ENCODE data around the gene GANAB. TPM values are rescaled to one million over a fixed set of nuclear protein-coding genes. Genes with fewer than 3 reads are reported as not detected.

The GANAB gene
- total and polyA plus RNA-seq, 8 donors = 88.1 to 210 (median 141) TPM

- Histone ChIP-seq H3K4me3 (peak within 1 kb of the TSS; percentile 48 to 79 (median 72)), H3K9me3 (no peaks in the 10 kb centered on the region), H3K27ac (peak within 1 kb of the TSS; percentile 51 to 84 (median 80)), H3K36me3 (no peaks in the 10 kb centered on the region), H3K27me3 (no peaks in the 10 kb centered on the region), H3K4me1 (peaks cover 0 to 32% (median 12%) of the 10 kb centered on the region in 3 donors)
- intact Hi-C loops (cut with DNase I) = no loop called here
- DNase-seq (peak; percentile 92 to 98 (median 96)), FAIRE-seq (no peak), ATAC-seq (peak; percentile 94 to 98 (median 96))
- TF ChIP-seq, protein P1, sequence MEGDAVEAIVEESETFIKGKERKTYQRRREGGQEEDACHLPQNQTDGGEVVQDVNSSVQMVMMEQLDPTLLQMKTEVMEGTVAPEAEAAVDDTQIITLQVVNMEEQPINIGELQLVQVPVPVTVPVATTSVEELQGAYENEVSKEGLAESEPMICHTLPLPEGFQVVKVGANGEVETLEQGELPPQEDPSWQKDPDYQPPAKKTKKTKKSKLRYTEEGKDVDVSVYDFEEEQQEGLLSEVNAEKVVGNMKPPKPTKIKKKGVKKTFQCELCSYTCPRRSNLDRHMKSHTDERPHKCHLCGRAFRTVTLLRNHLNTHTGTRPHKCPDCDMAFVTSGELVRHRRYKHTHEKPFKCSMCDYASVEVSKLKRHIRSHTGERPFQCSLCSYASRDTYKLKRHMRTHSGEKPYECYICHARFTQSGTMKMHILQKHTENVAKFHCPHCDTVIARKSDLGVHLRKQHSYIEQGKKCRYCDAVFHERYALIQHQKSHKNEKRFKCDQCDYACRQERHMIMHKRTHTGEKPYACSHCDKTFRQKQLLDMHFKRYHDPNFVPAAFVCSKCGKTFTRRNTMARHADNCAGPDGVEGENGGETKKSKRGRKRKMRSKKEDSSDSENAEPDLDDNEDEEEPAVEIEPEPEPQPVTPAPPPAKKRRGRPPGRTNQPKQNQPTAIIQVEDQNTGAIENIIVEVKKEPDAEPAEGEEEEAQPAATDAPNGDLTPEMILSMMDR (IDR thresholded peaks at IDR 0.05) = no peak
- WGBS, 2 donors = 0 to 1% methylated on average over 42 to 47 of the region's 47 CpGs
Observed at GRCh38 chr11:62665075-62665598, 18.7 kb upstream of the GANAB start, which contains the start of the genes C11orf98 and CSKMT. C11orf98 (minus strand) TSS chr11:62665210; CDS start chr11:62665169, 41 bp downstream. CSKMT (plus strand) TSS chr11:62665312; CDS start chr11:62665880, 568 bp downstream.

DNA sequence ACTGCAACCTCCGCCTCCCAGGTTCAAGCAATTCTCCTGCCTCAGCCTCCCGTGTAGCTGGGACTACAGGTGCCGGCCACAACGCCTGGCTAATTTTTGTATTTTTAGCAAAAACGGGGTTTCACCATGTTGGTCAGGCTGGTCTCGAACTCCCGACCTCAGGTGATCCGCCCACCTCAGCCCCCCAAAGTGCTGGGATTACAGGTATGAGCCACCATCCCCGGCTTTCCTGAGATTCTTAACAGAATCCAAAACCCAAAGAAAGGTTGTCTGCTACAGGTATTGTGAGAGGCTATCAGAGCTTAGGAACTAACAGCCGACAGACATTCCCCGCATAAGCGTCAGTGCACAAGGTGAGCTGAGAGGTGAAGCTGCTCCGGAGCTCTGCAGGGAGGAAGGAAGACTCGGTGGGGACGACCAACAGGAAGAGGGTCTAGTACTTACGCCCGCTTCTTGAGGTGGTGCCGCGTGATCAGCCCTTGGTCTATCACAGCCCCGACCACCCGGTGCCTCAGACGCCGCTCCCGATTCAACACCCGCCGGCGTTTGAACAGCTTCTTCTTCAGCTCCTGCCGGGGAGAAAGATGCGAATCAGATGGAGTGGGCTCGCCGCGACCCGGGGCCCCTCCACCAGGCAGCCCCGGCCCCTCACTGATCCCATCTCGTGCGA, 18.1 kb upstream of the GANAB start:
- Histone ChIP-seq H3K27me3 (no peaks in the 10 kb centered on the region), H3K9me3 (no peaks in the 10 kb centered on the region), H3K4me1 (peaks cover 0 to 29% (median 12%) of the 10 kb centered on the region in 3 donors), H3K4me3 (peak overlapping the region; percentile 48 to 79 (median 72)), H3K27ac (peak overlapping the region; percentile 51 to 84 (median 80)), H3K36me3 (no peaks in the 10 kb centered on the region)
- WGBS, 2 donors = 3% methylated on average over 34 to 36 of the region's 36 CpGs
- peak in 4 of 6 donors; percentile 53 to 79 (median 58) for DNase-seq
- TF ChIP-seq, protein P1 (IDR thresholded peaks at IDR 0.05) = no peak
- intact Hi-C loops (cut with DNase I) = no loop called here
- ATAC-seq = peak; percentile 48 to 68 (median 58)
- FAIRE-seq = no peak

DNA sequence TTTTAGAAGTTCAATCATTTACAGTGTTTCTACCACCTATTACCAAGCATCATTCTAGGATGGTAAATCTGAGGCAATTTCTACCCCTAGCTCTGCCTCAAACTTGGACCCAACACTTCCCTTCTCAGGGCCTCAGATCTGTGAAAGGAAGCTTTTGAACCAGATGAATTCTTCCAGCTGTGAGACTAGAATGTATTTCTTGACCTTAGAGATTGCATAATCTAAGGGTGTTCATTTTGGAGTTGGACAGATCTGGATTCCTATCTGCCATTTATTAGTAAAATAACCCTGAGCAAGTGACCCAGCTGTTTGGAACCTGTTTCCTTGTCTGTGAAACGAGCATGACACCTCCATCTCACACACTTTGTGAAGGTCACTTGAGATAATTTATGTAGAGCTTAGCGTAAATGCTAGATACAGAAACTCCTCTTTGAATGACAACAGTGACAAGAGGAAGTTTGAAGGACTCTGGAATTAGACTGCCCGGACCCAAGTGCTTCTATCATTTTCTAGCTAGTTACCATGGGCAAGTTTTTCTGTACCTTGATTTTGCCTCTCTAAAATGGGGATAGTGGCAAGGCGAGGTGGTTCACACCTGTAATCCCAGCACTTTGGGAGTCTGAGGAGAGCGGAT, 10.5 kb upstream of the GANAB start:
- intact Hi-C loops (cut with DNase I) = no loop called here
- WGBS, 2 donors = 52 to 61% methylated on average over 5 of the region's 5 CpGs
- no peak for FAIRE-seq

DNA sequence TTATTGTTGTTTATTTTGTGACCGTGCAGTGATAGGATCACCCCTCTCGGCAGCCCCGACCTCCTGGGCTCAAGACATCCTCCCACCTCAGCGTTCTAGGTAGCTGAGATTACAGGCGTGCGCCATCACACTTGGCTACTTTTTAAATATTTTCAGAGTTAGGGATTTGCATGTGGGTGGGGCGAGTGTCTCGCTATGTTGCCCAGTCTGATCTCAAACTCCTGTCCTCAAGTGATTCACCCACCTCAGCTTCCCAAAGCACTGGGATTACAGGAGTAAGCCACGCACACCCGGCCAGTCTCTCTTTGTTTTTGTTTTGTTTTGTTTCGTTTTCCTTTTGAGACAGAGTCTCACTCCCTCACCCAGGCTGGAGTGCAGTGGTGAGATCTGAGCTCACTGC, 7.9 kb upstream of the GANAB start:
- H3K27me3 ChIP-seq = no peaks in the 10 kb centered on the region
- ATAC-seq (no peak), FAIRE-seq (no peak), DNase-seq (no peak)
- H3K9me3 ChIP-seq = no peaks in the 10 kb centered on the region
- no peak overlapping the region for H3K4me3 ChIP-seq
- intact Hi-C loops (cut with DNase I) = no loop called here
- peaks cover 0 to 5% (median 2%) of the 10 kb centered on the region in 3 donors for H3K36me3 ChIP-seq
- H3K4me1 ChIP-seq = peaks cover 0 to 8% (median 8%) of the 10 kb centered on the region in 3 donors
- WGBS, 2 donors = 84 to 86% methylated on average over 11 of the region's 11 CpGs
- TF ChIP-seq, protein P1 (IDR thresholded peaks at IDR 0.05) = no peak
- no peak overlapping the region for H3K27ac ChIP-seq

More for the DNA sequence above, 10.5 kb upstream of the GANAB start:
- peaks cover 0 to 3% (median 2%) of the 10 kb centered on the region in 3 donors for H3K4me1 ChIP-seq
- no peaks in the 10 kb centered on the region for H3K9me3 ChIP-seq
- H3K27me3 ChIP-seq = no peaks in the 10 kb centered on the region
- H3K36me3 ChIP-seq = no peaks in the 10 kb centered on the region
- TF ChIP-seq, protein P1 (IDR thresholded peaks at IDR 0.05) = no peak
- DNase-seq = no peak
- ATAC-seq = no peak
- H3K4me3 ChIP-seq = no peak overlapping the region
- H3K27ac ChIP-seq = no peak overlapping the region

Data from pancreas (tissue), 10 donors.